ENCODE measurements around the gene TUBE1. TPM values are rescaled to one million over a fixed set of nuclear protein-coding genes. Genes with fewer than 3 reads are reported as not detected.

The TUBE1 gene
- total and polyA plus RNA-seq, 2 of the 4 experiments (the other 2 are of a cell fraction): 7.9 to 8.6 TPM

DNA sequence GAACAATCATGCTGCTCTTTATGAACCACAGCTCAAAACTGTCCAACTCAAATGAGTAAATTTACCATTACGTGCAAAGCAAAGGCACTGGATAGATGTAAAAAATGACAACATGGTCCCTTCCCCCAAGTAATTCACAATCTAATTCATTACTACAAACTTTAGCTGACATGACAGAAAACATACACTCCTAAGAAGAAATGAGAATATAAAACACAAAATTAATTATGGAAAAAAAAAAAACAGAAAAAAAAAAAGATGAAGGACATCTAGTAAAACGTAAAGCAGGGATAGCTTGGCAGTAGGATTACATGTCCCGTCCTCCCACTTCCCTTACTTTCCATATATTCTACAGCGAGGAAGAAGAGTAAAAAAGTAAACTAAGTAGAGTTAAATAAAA, 5.7 kb downstream of the TUBE1 start:
- CTCF ChIA-PET: no interaction called here
- BruUV-seq (replicated peaks): no TSS peak
- Histone ChIP-seq H3K27me3 (ENCODE audit: control insufficient read depth, insufficient read depth, low read length) (no peaks in the 10 kb centered on the region), H2AK9ac (replicated peaks; ENCODE audit: low read depth, low read length, poor library complexity) (no peak overlapping the region), H3K4me1 (ENCODE audit: control insufficient read depth, insufficient read depth, low read length) (no peaks in the 10 kb centered on the region), H4K91ac (ENCODE audit: insufficient read depth, low read depth, low read length) (no peak overlapping the region), H3K9me3 (ENCODE audit: control insufficient read depth, insufficient read depth, low read length) (no peaks in the 10 kb centered on the region), H2BK120ac (ENCODE audit: low read depth, low read length) (no peak overlapping the region), H3K4ac (ENCODE audit: low read depth, low read length) (no peak overlapping the region), H3K4me3 (ENCODE audit: insufficient read depth, low read depth, low read length) (no peak overlapping the region), H2BK15ac (ENCODE audit: low read depth, low read length) (no peak overlapping the region), H4K20me1 (ENCODE audit: insufficient read depth, low read length) (no peaks in the 10 kb centered on the region), H4K5ac (ENCODE audit: low read depth, low read length) (no peak overlapping the region), H3K56ac (ENCODE audit: extremely low read depth, insufficient read depth, low read length) (no peak overlapping the region), H3K18ac (ENCODE audit: low read depth, low read length) (no peak overlapping the region), H3K27ac (ENCODE audit: insufficient read depth, low read length) (no peak overlapping the region), H3K9me1 (ENCODE audit: insufficient read depth, low read length) (no peaks in the 10 kb centered on the region), H3K9ac (ENCODE audit: low read depth, low read length) (no peak overlapping the region), H2BK5ac (ENCODE audit: low read depth, low read length, poor library complexity, severe bottlenecking) (no peak overlapping the region), H3K79me1 (ENCODE audit: low read depth in 1 of 2, low read length in 2 of 2) (peaks cover 3 to 4% of the 10 kb centered on the region in 2 experiments; a peak in 1 of 4 replicates), H3K14ac (replicated peaks; ENCODE audit: low read depth, low read length) (no peak overlapping the region), H2BK20ac (ENCODE audit: low read depth, low read length) (no peak overlapping the region), H3K4me2 (ENCODE audit: low read depth, low read length) (no peak overlapping the region), H2AK5ac (ENCODE audit: low read depth, low read length) (no peak overlapping the region), H3K23ac (ENCODE audit: low read depth, low read length) (no peak overlapping the region), H2AFZ (replicated peaks; ENCODE audit: low read length, poor library complexity) (no peak overlapping the region), H3K36me3 (ENCODE audit: control insufficient read depth, insufficient read depth, low read length) (peaks cover 2% of the 10 kb centered on the region; the same call in 1 of the 2 replicates), H4K8ac (ENCODE audit: low read depth in 2 of 2, low read length in 2 of 2) (no peak overlapping the region)
- ATAC-seq (ENCODE audit: low read depth) (no peak), DNase-seq (no peak)
- no CpG with 5 or more reads among the region's 4 CpGs for WGBS, 2 experiments (ENCODE audit: extremely low coverage in 2 of 2, insufficient read length in 1 of 2)
- in situ Hi-C loops (cut with MboI; ENCODE audit: low sequenced_read_pairs): no loop called here
- POLR2A ChIA-PET (ENCODE audit: unreplicated experiment): no interaction called here
- intact Hi-C loops (cut with micrococcal nuclease): no loop called here
- dilution Hi-C loops (cut with HindIII; ENCODE audit: low sequenced_read_pairs, unreplicated experiment): no loop called here
- TF ChIP-seq CHD1 (IDR thresholded peaks at IDR 0.05; ENCODE audit: low read depth, low read length) (no peak), MAFK (IDR thresholded peaks at IDR 0.05; ENCODE audit: low read depth, low read length) (peak; percentile 84)

Measured in IMR-90 (cell line).